A549 (cell line): ENCODE results near the gene MPST.

ENCODE experiments used
- BCL3 ChIP-seq: fragments of >200 bp; sonication (Bioruptor Twin); formaldehyde crosslinking; IDR thresholded peaks from 3 replicates; pipeline ENCODE4 v1.6.1; 2016
- BHLHE40 ChIP-seq: IDR thresholded peaks from 2 replicates; pipeline ENCODE4 v1.6.1; 2012; ENCODE audit warnings: low read depth, low read length, inconsistent platforms
- CHD2 ChIP-seq: fragments of 150-350 bp; IDR thresholded peaks from 2 replicates; pipeline ENCODE4 v1.6.1; 2014; ENCODE audit warnings: low read length; ENCODE audit not compliant: partially characterized antibody
- CTCF ChIP-seq: fragments of >200 bp; sonication (Bioruptor Twin); formaldehyde crosslinking; IDR thresholded peaks from 3 replicates; pipeline ENCODE4 v1.5.1; 2016
- MAX ChIP-seq: IDR thresholded peaks from 2 replicates; pipeline ENCODE4 v1.6.1; 2012
- MYC ChIP-seq: IDR thresholded peaks from 2 replicates; pipeline ENCODE4 v1.6.1; 2012; ENCODE audit warnings: mild to moderate bottlenecking, inconsistent platforms, low read length, improper control_type of control experiment, borderline replicate concordance
- POLR2A ChIP-seq: IDR thresholded peaks from 2 replicates; pipeline ENCODE4 v1.6.1; 2012; ENCODE audit warnings: mild to moderate bottlenecking, low read length
- RAD21 ChIP-seq, 2 experiments: fragments of >200 bp in 1 of 2; sonication (Bioruptor Twin) in 1 of 2; formaldehyde crosslinking in 1 of 2; IDR thresholded peaks in 1 of 2; conservative IDR thresholded peaks in 1 of 2; 2 replicates in 1 of 2; 3 replicates in 1 of 2; pipeline ENCODE4 v1.6.1; 2012 to 2018; ENCODE audit warnings: inconsistent platforms in 1 of 2
- RCOR1 ChIP-seq: fragments of 150-350 bp; IDR thresholded peaks from 2 replicates; pipeline ENCODE4 v1.6.1; 2014; ENCODE audit warnings: antibody characterized with exemption, low read length, low read depth
- REST ChIP-seq: fragments of 200-600 bp; sonication (generic); IDR thresholded peaks from 2 replicates; pipeline ENCODE4 v1.6.1; 2016; ENCODE audit warnings: antibody characterized with exemption, mild to moderate bottlenecking, moderate library complexity
- SMC3 ChIP-seq: fragments of >200 bp; sonication (Bioruptor Twin); formaldehyde crosslinking; IDR thresholded peaks from 3 replicates; pipeline ENCODE4 v1.6.1; 2018; ENCODE audit warnings: inconsistent platforms

- TF ChIP-seq CTCF (no peak), BHLHE40 (no peak), CHD2 (no peak), SMC3 (no peak), REST (no peak), MYC (no peak), POLR2A (no peak), RAD21 (conservative IDR thresholded peaks at IDR 0.05 in 1 of 2, IDR thresholded peaks at IDR 0.05 in 1 of 2) (no peak), MAX (no peak), BCL3 (no peak), RCOR1 (no peak)
Observed at GRCh38 chr22:36985211-36985889, 34.2 kb upstream of the MPST start.
